ENCODE data around the gene WDR33.

Gene WDR33

GRCh38 chr2:127726158-127726880 is 84.7 kb downstream of the WDR33 start:
- TF ChIP-seq, protein P1, sequence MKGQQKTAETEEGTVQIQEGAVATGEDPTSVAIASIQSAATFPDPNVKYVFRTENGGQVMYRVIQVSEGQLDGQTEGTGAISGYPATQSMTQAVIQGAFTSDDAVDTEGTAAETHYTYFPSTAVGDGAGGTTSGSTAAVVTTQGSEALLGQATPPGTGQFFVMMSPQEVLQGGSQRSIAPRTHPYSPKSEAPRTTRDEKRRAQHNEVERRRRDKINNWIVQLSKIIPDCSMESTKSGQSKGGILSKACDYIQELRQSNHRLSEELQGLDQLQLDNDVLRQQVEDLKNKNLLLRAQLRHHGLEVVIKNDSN (IDR thresholded peaks at IDR 0.05) = no peak
- TF ChIP-seq MAX (IDR thresholded peaks at IDR 0.05) (no peak), TCF12 (IDR thresholded peaks at IDR 0.05; ENCODE audit: low read depth) (no peak), CEBPB (IDR thresholded peaks at IDR 0.05) (no peak), REST (IDR thresholded peaks at IDR 0.05; ENCODE audit: low read depth) (no peak), TEAD4 (IDR thresholded peaks at IDR 0.05) (no peak), RAD21 (IDR thresholded peaks at IDR 0.05; ENCODE audit: low read depth) (no peak), YY1 (IDR thresholded peaks at IDR 0.05; ENCODE audit: low read depth) (no peak), EGR1 (IDR thresholded peaks at IDR 0.05) (no peak), TAF1 (IDR thresholded peaks at IDR 0.05; ENCODE audit: low read depth) (no peak), NFIC (IDR thresholded peaks at IDR 0.05) (no peak), ZBTB7A (IDR thresholded peaks at IDR 0.05; ENCODE audit: low read depth) (no peak), EP300 (IDR thresholded peaks at IDR 0.05; ENCODE audit: borderline replicate concordance) (no peak), CREB1 (IDR thresholded peaks at IDR 0.05; ENCODE audit: low read depth) (no peak), FOXM1 (IDR thresholded peaks at IDR 0.05; ENCODE audit: borderline replicate concordance, low read depth) (no peak)

DNA sequence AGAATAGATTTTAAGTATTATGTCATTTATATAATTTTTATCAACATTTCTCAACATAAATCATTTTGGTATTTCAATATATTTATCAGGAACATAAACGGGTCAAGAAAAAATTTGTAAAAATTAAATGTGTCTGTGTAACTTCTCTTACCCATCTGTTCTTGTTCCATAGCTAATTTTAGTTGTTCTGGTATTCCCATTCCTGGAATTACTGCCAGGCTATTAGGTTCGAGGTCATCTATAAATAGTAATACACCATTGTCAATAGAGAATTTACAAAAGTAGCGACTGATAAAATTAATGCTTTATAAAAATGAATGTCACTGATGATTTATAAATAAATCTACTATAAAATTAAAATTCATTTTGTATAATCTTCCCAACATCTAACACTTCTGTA is 88.2 kb downstream of the WDR33 start:
- TF ChIP-seq CEBPB (IDR thresholded peaks at IDR 0.05) = no peak
- TF ChIP-seq, protein P1 (IDR thresholded peaks at IDR 0.05) = no peak
- TF ChIP-seq EP300 (IDR thresholded peaks at IDR 0.05; ENCODE audit: borderline replicate concordance) = no peak
- no peak for TF ChIP-seq REST (IDR thresholded peaks at IDR 0.05; ENCODE audit: low read depth)
- TF ChIP-seq CREB1 (IDR thresholded peaks at IDR 0.05; ENCODE audit: low read depth) = no peak
- no peak for TF ChIP-seq TEAD4 (IDR thresholded peaks at IDR 0.05)
- no peak for TF ChIP-seq MAX (IDR thresholded peaks at IDR 0.05)
- no peak for TF ChIP-seq NFIC (IDR thresholded peaks at IDR 0.05)
- no peak for TF ChIP-seq RAD21 (IDR thresholded peaks at IDR 0.05; ENCODE audit: low read depth)
- no peak for TF ChIP-seq TCF12 (IDR thresholded peaks at IDR 0.05; ENCODE audit: low read depth)

GRCh38 chr2:127721978-127722355 is 89.0 kb downstream of the WDR33 start:
- TF ChIP-seq FOXM1 (IDR thresholded peaks at IDR 0.05; ENCODE audit: borderline replicate concordance, low read depth) (no peak), TCF12 (IDR thresholded peaks at IDR 0.05; ENCODE audit: low read depth) (no peak), EGR1 (IDR thresholded peaks at IDR 0.05) (no peak), RAD21 (IDR thresholded peaks at IDR 0.05; ENCODE audit: low read depth) (no peak)

DNA sequence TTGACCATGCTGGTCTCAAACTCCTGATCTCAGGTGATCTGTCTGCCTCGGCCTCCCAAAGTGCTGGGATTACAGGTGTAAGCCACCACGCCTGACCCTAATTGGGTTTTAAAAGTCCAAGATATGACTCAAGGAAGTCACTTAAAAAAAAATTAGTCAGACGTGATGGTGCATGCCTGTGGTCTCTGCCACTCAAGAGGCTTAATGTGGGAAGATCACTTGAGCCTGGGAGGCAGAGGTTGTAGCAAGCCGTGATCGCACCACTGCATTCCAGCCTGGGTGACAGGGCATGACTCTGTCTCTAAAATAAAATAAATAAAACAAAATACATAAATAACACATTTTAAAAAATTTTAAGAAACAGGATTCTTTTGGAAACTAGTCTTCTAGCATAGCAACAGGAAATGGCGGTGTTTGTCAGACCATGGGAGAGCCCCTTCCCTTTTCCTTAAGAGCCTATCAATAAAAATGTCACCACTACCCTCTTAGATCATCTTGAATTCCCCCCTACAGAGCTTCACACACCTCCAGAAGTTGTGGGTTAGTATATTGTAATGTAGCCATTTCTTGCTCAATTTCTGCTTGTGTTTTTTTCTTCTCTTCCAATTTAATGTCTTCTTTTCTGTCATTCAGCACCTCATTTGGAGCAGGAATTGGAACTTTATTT is 89.5 kb downstream of the WDR33 start:
- TF ChIP-seq CREB1 (IDR thresholded peaks at IDR 0.05; ENCODE audit: low read depth) = no peak
- TF ChIP-seq EGR1 (IDR thresholded peaks at IDR 0.05) = no peak
- no peak for TF ChIP-seq NFIC (IDR thresholded peaks at IDR 0.05)
- TF ChIP-seq FOXM1 (IDR thresholded peaks at IDR 0.05; ENCODE audit: borderline replicate concordance, low read depth) = no peak
- TF ChIP-seq MAX (IDR thresholded peaks at IDR 0.05) = no peak
- TF ChIP-seq TAF1 (IDR thresholded peaks at IDR 0.05; ENCODE audit: low read depth) = no peak
- TF ChIP-seq TEAD4 (IDR thresholded peaks at IDR 0.05) = no peak
- TF ChIP-seq RAD21 (IDR thresholded peaks at IDR 0.05; ENCODE audit: low read depth) = no peak
- no peak for TF ChIP-seq TCF12 (IDR thresholded peaks at IDR 0.05; ENCODE audit: low read depth)
- no peak for TF ChIP-seq REST (IDR thresholded peaks at IDR 0.05; ENCODE audit: low read depth)

Measured in Ishikawa (cell line).